GM19099 (cell line): ENCODE measurements around the gene AFDN.

Experiments
- POLR2A ChIP-seq: IDR thresholded peaks from 3 replicates; pipeline ENCODE4 v1.6.1; 2011; ENCODE audit warnings: low read depth; ENCODE audit not compliant: insufficient read length; ENCODE audit errors: extremely low read depth

AFDN gene

GRCh38 chr6:167791780-167792478 is 34.8 kb upstream of the AFDN start:
- no peak for TF ChIP-seq POLR2A

- TF ChIP-seq POLR2A, result no peak
Measured at GRCh38 chr6:167793421-167793820, 33.3 kb upstream of the AFDN start.

- TF ChIP-seq POLR2A, result no peak
Measured at GRCh38 chr6:167794161-167795157, 32.3 kb upstream of the AFDN start.

- TF ChIP-seq POLR2A, result no peak
Measured at GRCh38 chr6:167795321-167795811, 31.3 kb upstream of the AFDN start.

- TF ChIP-seq POLR2A, result no peak
Measured at GRCh38 chr6:167795874-167796191, 30.9 kb upstream of the AFDN start.

GRCh38 chr6:167796192-167796981 is 30.3 kb upstream of the AFDN start:
- no peak for TF ChIP-seq POLR2A

GRCh38 chr6:167797011-167797471 is 29.7 kb upstream of the AFDN start:
- no peak for TF ChIP-seq POLR2A

GRCh38 chr6:167797476-167798265 is 29.0 kb upstream of the AFDN start:
- no peak for TF ChIP-seq POLR2A

GRCh38 chr6:167798453-167798852 is 28.3 kb upstream of the AFDN start:
- TF ChIP-seq POLR2A, result no peak

GRCh38 chr6:167799033-167799821 is 27.5 kb upstream of the AFDN start:
- TF ChIP-seq POLR2A, result no peak

GRCh38 chr6:167800549-167800948 is 26.2 kb upstream of the AFDN start:
- TF ChIP-seq POLR2A, result no peak

- no peak for TF ChIP-seq POLR2A
Measured at GRCh38 chr6:167801263-167801662, 25.4 kb upstream of the AFDN start.

GRCh38 chr6:167802339-167802738 is 24.4 kb upstream of the AFDN start:
- no peak for TF ChIP-seq POLR2A
